HG03342 (cell line): ENCODE measurements around the gene METTL17.
"Not testable (repeated sequence)": the region's sequence is repeated elsewhere in the genome, so short reads cannot be mapped to it uniquely, and the experiment has no call there.

ENCODE experiments used
- ATAC-seq: cut with Tn5 transposase; IDR thresholded peaks from one replicate; pipeline ENCODE4 v1.9.1; 2021; ENCODE audit warnings: mild to moderate bottlenecking, moderate library complexity; ENCODE audit not compliant: unreplicated experiment

The METTL17 gene

GRCh38 chr14:20989471-20989786 lies 351 bp upstream of the METTL17 start:
- no peak for ATAC-seq

GRCh38 chr14:20996521-20996920 lies 6.7 kb downstream of the METTL17 start:
- no peak for ATAC-seq

- no peak for ATAC-seq
Measured at GRCh38 chr14:20997115-20997514, 7.3 kb downstream of the METTL17 start.

- no peak for ATAC-seq
Measured at GRCh38 chr14:20997564-20997963, 7.8 kb downstream of the METTL17 start.

GRCh38 chr14:20998139-20998538 lies 8.4 kb downstream of the METTL17 start:
- no peak for ATAC-seq

- no peak for ATAC-seq
Measured at GRCh38 chr14:20998674-20999366, 9.0 kb downstream of the METTL17 start, which contains the start of gene SLC39A2. SLC39A2 (plus strand) TSS chr14:20999293; CDS start chr14:20999447, 154 bp downstream.

- no peak for ATAC-seq
Measured at GRCh38 chr14:20999591-20999990, 9.8 kb downstream of the METTL17 start.

- ATAC-seq: no peak
Measured at GRCh38 chr14:21001218-21001617, 11.4 kb downstream of the METTL17 start.

- no peak for ATAC-seq
Measured at GRCh38 chr14:21003788-21004346, 14.1 kb downstream of the METTL17 start.

- ATAC-seq: not testable (repeated sequence)
Measured at GRCh38 chr14:21009721-21010120, 19.9 kb downstream of the METTL17 start.

- no peak for ATAC-seq
Measured at GRCh38 chr14:21011136-21011535, 21.4 kb downstream of the METTL17 start.

- ATAC-seq: no peak
Measured at GRCh38 chr14:21014761-21015190, 25.0 kb downstream of the METTL17 start.

- ATAC-seq: no peak
Measured at GRCh38 chr14:21015312-21015711, 25.5 kb downstream of the METTL17 start.

- ATAC-seq: no peak
Measured at GRCh38 chr14:21016413-21017190, 26.8 kb downstream of the METTL17 start.

GRCh38 chr14:21017528-21018245 lies 27.9 kb downstream of the METTL17 start:
- ATAC-seq: no peak

GRCh38 chr14:21018286-21018685 lies 28.5 kb downstream of the METTL17 start:
- ATAC-seq: no peak

- no peak for ATAC-seq
Measured at GRCh38 chr14:21018781-21019180, 29.0 kb downstream of the METTL17 start.

GRCh38 chr14:21019366-21019765 lies 29.6 kb downstream of the METTL17 start:
- no peak for ATAC-seq

- ATAC-seq: no peak
Measured at GRCh38 chr14:21020977-21021545, 31.3 kb downstream of the METTL17 start.

- no peak for ATAC-seq
Measured at GRCh38 chr14:21022686-21023085, 32.9 kb downstream of the METTL17 start.

GRCh38 chr14:21023174-21023573 lies 33.4 kb downstream of the METTL17 start:
- no peak for ATAC-seq
